Testis (tissue), 2 donors: ENCODE data around the gene SPRED1.

ENCODE experiments used
- POLR2A ChIP-seq: fragments of 450-650 bp; IDR thresholded peaks from one replicate; pipeline ENCODE4 v1.6.1; 2017; ENCODE audit warnings: antibody characterized with exemption, mild to moderate bottlenecking, moderate library complexity
- TF ChIP-seq, protein P1 (sequence below), 3 experiments: fragments of 450-650 bp in 2 of 3; fragments of 200-600 bp in 1 of 3; sonication (generic) in 1 of 3; IDR thresholded peaks; one replicate each; pipeline ENCODE4 v1.5.1; 2016 to 2019; ENCODE audit warnings: antibody characterized with exemption in 3 of 3, mild to moderate bottlenecking in 2 of 3, moderate library complexity in 1 of 3

- TF ChIP-seq, protein P1, sequence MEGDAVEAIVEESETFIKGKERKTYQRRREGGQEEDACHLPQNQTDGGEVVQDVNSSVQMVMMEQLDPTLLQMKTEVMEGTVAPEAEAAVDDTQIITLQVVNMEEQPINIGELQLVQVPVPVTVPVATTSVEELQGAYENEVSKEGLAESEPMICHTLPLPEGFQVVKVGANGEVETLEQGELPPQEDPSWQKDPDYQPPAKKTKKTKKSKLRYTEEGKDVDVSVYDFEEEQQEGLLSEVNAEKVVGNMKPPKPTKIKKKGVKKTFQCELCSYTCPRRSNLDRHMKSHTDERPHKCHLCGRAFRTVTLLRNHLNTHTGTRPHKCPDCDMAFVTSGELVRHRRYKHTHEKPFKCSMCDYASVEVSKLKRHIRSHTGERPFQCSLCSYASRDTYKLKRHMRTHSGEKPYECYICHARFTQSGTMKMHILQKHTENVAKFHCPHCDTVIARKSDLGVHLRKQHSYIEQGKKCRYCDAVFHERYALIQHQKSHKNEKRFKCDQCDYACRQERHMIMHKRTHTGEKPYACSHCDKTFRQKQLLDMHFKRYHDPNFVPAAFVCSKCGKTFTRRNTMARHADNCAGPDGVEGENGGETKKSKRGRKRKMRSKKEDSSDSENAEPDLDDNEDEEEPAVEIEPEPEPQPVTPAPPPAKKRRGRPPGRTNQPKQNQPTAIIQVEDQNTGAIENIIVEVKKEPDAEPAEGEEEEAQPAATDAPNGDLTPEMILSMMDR (IDR thresholded peaks at IDR 0.05) = no peak
- no peak for TF ChIP-seq POLR2A
Observed at GRCh38 chr15:38324939-38325647, 72.5 kb downstream of the SPRED1 start.
